Ovary (tissue), 9 donors: ENCODE results near the gene ADGRB3. TPM values are rescaled to one million over a fixed set of nuclear protein-coding genes. Genes with fewer than 3 reads are reported as not detected.
"Not testable (repeated sequence)": the region's sequence is repeated elsewhere in the genome, so short reads cannot be mapped to it uniquely, and the experiment has no call there.

Source experiments
- DNase-seq, 5 donors: peaks; one replicate each; pipeline ENCODE4 v3.0.0-alpha.2; 2019 to 2020
- H3K27ac ChIP-seq, 2 donors: fragments of 200-600 bp; one replicate each; pipeline versions ENCODE4 v1.5.1 to v1.8.0; 2019 to 2022
- H3K27me3 ChIP-seq: fragments of 200-600 bp; one replicate; pipeline ENCODE4 v1.8.0; 2022
- H3K36me3 ChIP-seq: fragments of 200-600 bp; sonication (generic); one replicate; pipeline ENCODE4 v1.5.1; 2019
- H3K4me1 ChIP-seq: one replicate; pipeline ENCODE4 v1.8.1; 2013; ENCODE audit warnings: mild to moderate bottlenecking, moderate library complexity; ENCODE audit not compliant: insufficient read depth
- H3K4me3 ChIP-seq: fragments of 200-600 bp; sonication (generic); one replicate; pipeline ENCODE4 v1.5.1; 2017
- H3K9me3 ChIP-seq, 2 donors: fragments of 200-600 bp in 1 of 2; sonication (generic) in 1 of 2; one replicate each; pipeline versions ENCODE4 v1.5.1 to v1.8.1; 2013 to 2019; ENCODE audit warnings: mild to moderate bottlenecking in 1 of 2, moderate library complexity in 1 of 2
- EP300 ChIP-seq: sonication (generic); formaldehyde crosslinking; IDR thresholded peaks from one replicate; pipeline ENCODE4 v1.6.1; 2017; ENCODE audit warnings: antibody characterized with exemption
- POLR2A ChIP-seq: fragments of 450-650 bp; IDR thresholded peaks from one replicate; pipeline ENCODE4 v1.6.1; 2017; ENCODE audit warnings: antibody characterized with exemption, mild to moderate bottlenecking, moderate library complexity
- WGBS, 3 donors: extraction: QIAGEN DNeasy Blood & Tissue Kit in 1 of 3; methylation state at CpG; one replicate each; pipeline versions ENCODE4 v1.1.5 to v1.1.7; 2013 to 2017; 5-methylcytosine and 5-hydroxymethylcytosine counted together
- intact Hi-C, 4 donors: fragments of 100-400 bp; cut with DNase I; formaldehyde crosslinking; loops; one replicate each; pipeline versions ENCODE4 v1.11.0 to v1.15.1; 2022 to 2023
- polyA plus RNA-seq, 2 donors: library from polyadenylated mRNA; stranded (reverse); fragments of 200-250 nt in 1 of 2; fragments of 350-450 nt in 1 of 2; fragmentation: Illumina TruSeq in 1 of 2; extraction: RNeasy Lipid Tissue Mini Kit (QIAGEN cat#74804) in 1 of 2; gene quantifications; one replicate each; pipeline ENCODE4 v1.2.3, GENCODE V29; 2013 to 2014
- total RNA-seq, 7 donors: library from RNA; depleted of rRNA in 2 of 7; stranded (reverse); fragments of >200 nt in 2 of 7; fragmentation: NEBNext Ultra II Directional in 3 of 7; extraction: Animal tissue kit (Norgen Biotek cat#: 25700) in 3 of 7; gene quantifications; one replicate each; pipeline versions ENCODE4 v1.1.0 to v1.2.4, GENCODE V29; 2016 to 2023
- TF ChIP-seq, protein P1 (sequence below), 3 donors: fragments of 450-650 bp in 2 of 3; fragments of 200-600 bp in 1 of 3; IDR thresholded peaks; one replicate each; pipeline versions ENCODE4 v1.5.1 to v1.8.0; 2016 to 2022; ENCODE audit warnings: antibody characterized with exemption in 3 of 3, mild to moderate bottlenecking in 1 of 3
- donor health status: DM: no; HTN: no; CAD: no; lungs with moderate emphysema.
- donor health status: DM: no; HTN: no; CAD: no.
- donor health status: Bipolar disorder and iron deficiency.
- donor health status: DM: yes; HTN: yes; CAD: no.
- donor health status: DM: no; HTN: no; CAD: no.
- donor health status: DM: yes; HTN: yes; CAD: no.

The ADGRB3 gene
- total and polyA plus RNA-seq, 9 donors = 0.28 to 3.0 (median 1.4) TPM

DNA sequence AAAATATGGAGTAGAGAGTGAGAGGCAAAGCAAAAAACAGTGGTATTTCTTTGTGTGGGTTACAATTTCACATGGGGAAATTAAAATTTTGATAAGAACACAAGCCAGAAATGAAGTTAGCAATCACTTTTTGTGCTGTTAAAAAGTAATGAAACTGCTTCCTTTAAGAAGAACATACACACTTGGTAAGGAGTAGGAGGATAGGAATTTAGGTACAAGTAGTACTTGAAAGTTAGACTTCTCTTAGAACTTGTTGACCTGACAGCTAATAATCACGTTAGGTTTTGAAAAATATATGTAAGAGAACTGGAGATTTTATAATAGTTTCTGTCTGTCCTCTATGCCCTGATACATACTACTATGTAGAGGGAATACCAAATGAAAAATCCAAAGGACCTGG lies 260.8 kb downstream of the ADGRB3 start:
- Histone ChIP-seq H3K4me1 (no peaks in the 10 kb centered on the region), H3K9me3 (no peaks in the 10 kb centered on the region), H3K36me3 (no peaks in the 10 kb centered on the region), H3K27ac (no peak overlapping the region), H3K4me3 (no peak overlapping the region), H3K27me3 (no peaks in the 10 kb centered on the region)
- TF ChIP-seq, protein P1, sequence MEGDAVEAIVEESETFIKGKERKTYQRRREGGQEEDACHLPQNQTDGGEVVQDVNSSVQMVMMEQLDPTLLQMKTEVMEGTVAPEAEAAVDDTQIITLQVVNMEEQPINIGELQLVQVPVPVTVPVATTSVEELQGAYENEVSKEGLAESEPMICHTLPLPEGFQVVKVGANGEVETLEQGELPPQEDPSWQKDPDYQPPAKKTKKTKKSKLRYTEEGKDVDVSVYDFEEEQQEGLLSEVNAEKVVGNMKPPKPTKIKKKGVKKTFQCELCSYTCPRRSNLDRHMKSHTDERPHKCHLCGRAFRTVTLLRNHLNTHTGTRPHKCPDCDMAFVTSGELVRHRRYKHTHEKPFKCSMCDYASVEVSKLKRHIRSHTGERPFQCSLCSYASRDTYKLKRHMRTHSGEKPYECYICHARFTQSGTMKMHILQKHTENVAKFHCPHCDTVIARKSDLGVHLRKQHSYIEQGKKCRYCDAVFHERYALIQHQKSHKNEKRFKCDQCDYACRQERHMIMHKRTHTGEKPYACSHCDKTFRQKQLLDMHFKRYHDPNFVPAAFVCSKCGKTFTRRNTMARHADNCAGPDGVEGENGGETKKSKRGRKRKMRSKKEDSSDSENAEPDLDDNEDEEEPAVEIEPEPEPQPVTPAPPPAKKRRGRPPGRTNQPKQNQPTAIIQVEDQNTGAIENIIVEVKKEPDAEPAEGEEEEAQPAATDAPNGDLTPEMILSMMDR (IDR thresholded peaks at IDR 0.05) = no peak
- no peak for TF ChIP-seq EP300
- TF ChIP-seq POLR2A = no peak
- no peak for DNase-seq
- intact Hi-C loops = no loop called here
- WGBS, 3 donors = 20 to 27% (median 23%) methylated on average over 1 of the region's 1 CpG

GRCh38 chr6:68901044-68901443 lies 266.0 kb downstream of the ADGRB3 start:
- intact Hi-C loops = no loop called here
- H3K36me3 ChIP-seq = no peaks in the 10 kb centered on the region
- 94 to 100% (median 100%) methylated on average over 1 of the region's 1 CpG for WGBS, 3 donors

DNA sequence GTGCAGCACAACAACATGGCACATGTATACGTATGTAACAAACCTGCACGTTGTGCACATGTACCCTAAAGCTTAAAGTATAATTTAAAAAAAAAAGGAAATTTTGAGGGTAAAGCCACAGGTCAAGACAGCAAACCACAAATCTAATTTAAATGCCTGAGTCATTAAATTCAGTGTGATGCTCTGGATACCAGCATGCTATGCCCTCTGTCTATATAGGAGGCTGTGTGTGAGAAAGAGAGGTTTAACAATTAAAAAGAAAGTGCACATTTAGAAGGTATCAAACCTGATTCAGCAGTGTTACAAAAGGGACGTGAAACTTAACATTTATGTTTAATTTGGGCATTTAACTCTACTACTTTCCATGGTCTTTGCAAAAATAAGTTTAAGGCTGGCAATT lies 276.3 kb downstream of the ADGRB3 start:
- Histone ChIP-seq H3K36me3 (no peaks in the 10 kb centered on the region), H3K4me1 (no peaks in the 10 kb centered on the region), H3K4me3 (no peak overlapping the region), H3K27me3 (no peaks in the 10 kb centered on the region), H3K9me3 (no peaks in the 10 kb centered on the region), H3K27ac (no peak overlapping the region)
- 82 to 89% (median 88%) methylated on average over 3 of the region's 3 CpGs for WGBS, 3 donors
- DNase-seq = no peak
- TF ChIP-seq, protein P1 (IDR thresholded peaks at IDR 0.05) = no peak
- intact Hi-C loops = no loop called here

More at GRCh38 chr6:68901044-68901443, 266.0 kb downstream of the ADGRB3 start:
- TF ChIP-seq EP300 (no peak), POLR2A (no peak)
- TF ChIP-seq, protein P1 (IDR thresholded peaks at IDR 0.05) = no peak
- DNase-seq = no peak
- no peak overlapping the region for H3K4me3 ChIP-seq
- no peaks in the 10 kb centered on the region for H3K4me1 ChIP-seq
- H3K27ac ChIP-seq = no peak overlapping the region
- H3K27me3 ChIP-seq = no peaks in the 10 kb centered on the region
- no peaks in the 10 kb centered on the region for H3K9me3 ChIP-seq

- no peak overlapping the region for H3K4me3 ChIP-seq
- no peaks in the 10 kb centered on the region for H3K9me3 ChIP-seq
- DNase-seq = no peak
- no peak overlapping the region for H3K27ac ChIP-seq
- H3K27me3 ChIP-seq = no peaks in the 10 kb centered on the region
- intact Hi-C loops = no loop called here
- H3K36me3 ChIP-seq = no peaks in the 10 kb centered on the region
- TF ChIP-seq POLR2A = no peak
- no peak for TF ChIP-seq EP300
- TF ChIP-seq, protein P1 (IDR thresholded peaks at IDR 0.05) = no peak
- no peaks in the 10 kb centered on the region for H3K4me1 ChIP-seq
Measured at GRCh38 chr6:68911811-68912210, 276.7 kb downstream of the ADGRB3 start.

DNA sequence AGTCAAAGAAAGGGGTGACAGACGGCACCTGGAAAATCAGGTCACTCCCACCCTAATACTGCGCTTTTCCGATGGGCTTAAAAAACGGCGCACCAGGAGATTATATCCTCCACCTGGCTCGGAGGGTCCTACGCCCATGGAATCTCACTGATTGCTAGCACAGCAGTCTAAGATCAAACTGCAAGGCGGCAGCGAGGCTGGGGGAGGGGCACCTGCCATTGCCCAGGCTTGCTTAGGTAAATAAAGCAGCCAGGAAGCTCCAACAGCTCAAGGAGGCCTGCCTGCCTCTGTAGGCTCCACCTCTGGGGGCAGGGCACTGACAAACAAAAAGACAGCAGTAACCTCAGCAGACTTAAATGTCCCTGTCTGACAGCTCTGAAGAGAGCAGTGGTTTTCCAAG lies 277.7 kb downstream of the ADGRB3 start:
- H3K4me1 ChIP-seq, intact Hi-C loops, H3K27ac ChIP-seq, H3K27me3 ChIP-seq, DNase-seq, H3K4me3 ChIP-seq, H3K36me3 ChIP-seq, H3K9me3 ChIP-seq: not testable (repeated sequence)
- 94 to 95% (median 95%) methylated on average over 9 of the region's 9 CpGs for WGBS, 3 donors
